ENCODE data around the gene CDC34. TPM values are rescaled to one million over a fixed set of nuclear protein-coding genes. Genes with fewer than 3 reads are reported as not detected.
A peak's percentile ranks its signal among the peaks of the same experiment; 100 is the strongest.

The CDC34 gene
- total RNA-seq, 1 donor from 2014 or later, result 126 TPM

- no peak for DNase-seq (ENCODE audit: low spot score)
- peaks cover 2% of the 10 kb centered on the region for H3K4me1 Mint-ChIP-seq (ENCODE audit: unreplicated experiment)
- peaks cover 12% of the 10 kb centered on the region for H3K9me3 Mint-ChIP-seq (ENCODE audit: unreplicated experiment)
- no peak overlapping the region for H3K4me3 Mint-ChIP-seq (ENCODE audit: unreplicated experiment)
- peaks cover 7% of the 10 kb centered on the region for H3K36me3 Mint-ChIP-seq (ENCODE audit: low read depth, unreplicated experiment)
- H3K27me3 Mint-ChIP-seq (ENCODE audit: unreplicated experiment), result peaks cover 15% of the 10 kb centered on the region
- TF ChIP-seq, protein P1, sequence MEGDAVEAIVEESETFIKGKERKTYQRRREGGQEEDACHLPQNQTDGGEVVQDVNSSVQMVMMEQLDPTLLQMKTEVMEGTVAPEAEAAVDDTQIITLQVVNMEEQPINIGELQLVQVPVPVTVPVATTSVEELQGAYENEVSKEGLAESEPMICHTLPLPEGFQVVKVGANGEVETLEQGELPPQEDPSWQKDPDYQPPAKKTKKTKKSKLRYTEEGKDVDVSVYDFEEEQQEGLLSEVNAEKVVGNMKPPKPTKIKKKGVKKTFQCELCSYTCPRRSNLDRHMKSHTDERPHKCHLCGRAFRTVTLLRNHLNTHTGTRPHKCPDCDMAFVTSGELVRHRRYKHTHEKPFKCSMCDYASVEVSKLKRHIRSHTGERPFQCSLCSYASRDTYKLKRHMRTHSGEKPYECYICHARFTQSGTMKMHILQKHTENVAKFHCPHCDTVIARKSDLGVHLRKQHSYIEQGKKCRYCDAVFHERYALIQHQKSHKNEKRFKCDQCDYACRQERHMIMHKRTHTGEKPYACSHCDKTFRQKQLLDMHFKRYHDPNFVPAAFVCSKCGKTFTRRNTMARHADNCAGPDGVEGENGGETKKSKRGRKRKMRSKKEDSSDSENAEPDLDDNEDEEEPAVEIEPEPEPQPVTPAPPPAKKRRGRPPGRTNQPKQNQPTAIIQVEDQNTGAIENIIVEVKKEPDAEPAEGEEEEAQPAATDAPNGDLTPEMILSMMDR (IDR thresholded peaks at IDR 0.05; ENCODE audit: unreplicated experiment), result no peak
- H3K27ac Mint-ChIP-seq (ENCODE audit: unreplicated experiment), result no peak overlapping the region
These were observed 46.5 kb upstream of the CDC34 start for GRCh38 chr19:485077-485476.

GRCh38 chr19:485583-486236 lies 45.9 kb upstream of the CDC34 start:
- no peak for DNase-seq (ENCODE audit: low spot score)
- H3K36me3 Mint-ChIP-seq (ENCODE audit: low read depth, unreplicated experiment), result peaks cover 2% of the 10 kb centered on the region
- TF ChIP-seq, protein P1 (IDR thresholded peaks at IDR 0.05; ENCODE audit: unreplicated experiment), result no peak
- H3K27me3 Mint-ChIP-seq (ENCODE audit: unreplicated experiment), result peaks cover 10% of the 10 kb centered on the region
- H3K9me3 Mint-ChIP-seq (ENCODE audit: unreplicated experiment), result peaks cover 6% of the 10 kb centered on the region
- H3K4me3 Mint-ChIP-seq (ENCODE audit: unreplicated experiment), result no peak overlapping the region
- no peaks in the 10 kb centered on the region for H3K4me1 Mint-ChIP-seq (ENCODE audit: unreplicated experiment)
- H3K27ac Mint-ChIP-seq (ENCODE audit: unreplicated experiment), result no peak overlapping the region

DNA sequence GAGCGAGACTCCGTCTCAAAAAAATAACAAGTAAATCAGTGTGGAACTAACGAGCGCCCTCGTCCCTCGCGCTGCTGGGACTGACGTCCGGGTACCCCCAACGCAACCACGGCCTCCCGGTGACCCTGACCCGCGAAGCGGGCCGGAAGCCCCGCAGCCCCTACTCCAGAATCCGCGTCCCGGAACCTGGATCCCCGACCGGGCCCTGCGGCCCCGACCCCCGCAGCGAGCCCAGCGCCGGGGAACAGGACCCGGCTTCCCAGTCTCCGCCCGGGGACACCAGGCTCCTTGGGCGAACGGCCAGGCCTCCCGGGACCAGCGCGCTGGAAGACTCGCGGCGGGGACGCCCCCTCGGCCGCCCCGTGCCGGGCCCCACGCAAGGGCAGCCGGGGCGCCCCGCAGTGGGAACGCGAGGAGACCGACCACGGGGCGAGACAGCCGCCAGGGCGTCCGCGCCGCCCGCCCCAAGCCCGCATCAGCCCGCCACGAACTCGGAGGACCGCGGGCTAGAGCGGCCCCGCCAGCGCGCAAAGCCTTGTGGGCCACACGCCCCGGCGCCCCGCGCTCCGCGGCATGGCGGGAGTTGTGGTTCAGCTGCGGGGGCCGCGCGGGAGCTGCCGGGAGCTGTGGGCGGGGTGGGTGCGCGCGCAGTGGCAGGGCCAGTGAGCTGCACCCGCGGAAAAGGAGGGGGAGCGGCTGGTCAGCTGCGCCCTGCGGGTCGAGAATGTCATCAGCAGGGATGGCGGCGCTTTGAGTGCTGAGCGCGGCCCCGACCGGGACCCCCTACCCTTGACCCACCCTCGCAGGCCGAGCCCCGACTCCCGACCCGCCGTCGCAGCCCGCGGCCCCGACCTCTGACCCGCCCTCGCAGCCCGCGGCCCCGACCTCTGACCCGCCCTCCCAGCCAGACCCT lies 42.8 kb upstream of the CDC34 start:
- H3K27me3 Mint-ChIP-seq (ENCODE audit: unreplicated experiment), result peaks cover 10% of the 10 kb centered on the region
- peaks cover 2% of the 10 kb centered on the region for H3K36me3 Mint-ChIP-seq (ENCODE audit: low read depth, unreplicated experiment)
- TF ChIP-seq, protein P1 (IDR thresholded peaks at IDR 0.05; ENCODE audit: unreplicated experiment), result peak; percentile 23
- H3K27ac Mint-ChIP-seq (ENCODE audit: unreplicated experiment), result no peak overlapping the region
- peak; percentile 95 for DNase-seq (ENCODE audit: low spot score)
- H3K4me3 Mint-ChIP-seq (ENCODE audit: unreplicated experiment), result peak overlapping the region; percentile 89
- no peaks in the 10 kb centered on the region for H3K9me3 Mint-ChIP-seq (ENCODE audit: unreplicated experiment)
- H3K4me1 Mint-ChIP-seq (ENCODE audit: unreplicated experiment), result peaks cover 2% of the 10 kb centered on the region

- Mint-ChIP-seq H3K27ac (ENCODE audit: unreplicated experiment) (peak overlapping the region; percentile 13), H3K4me1 (ENCODE audit: unreplicated experiment) (peaks cover 4% of the 10 kb centered on the region), H3K4me3 (ENCODE audit: unreplicated experiment) (peak overlapping the region; percentile 89), H3K27me3 (ENCODE audit: unreplicated experiment) (peaks cover 6% of the 10 kb centered on the region), H3K36me3 (ENCODE audit: low read depth, unreplicated experiment) (peaks cover 3% of the 10 kb centered on the region), H3K9me3 (ENCODE audit: unreplicated experiment) (no peaks in the 10 kb centered on the region)
- TF ChIP-seq, protein P1 (IDR thresholded peaks at IDR 0.05; ENCODE audit: unreplicated experiment), result no peak
- peak; percentile 48 for DNase-seq (ENCODE audit: low spot score)
These were observed 42.0 kb upstream of the CDC34 start for GRCh38 chr19:489418-490196.
